Measurements from ENCODE around the gene MAN1A1. TPM values are rescaled to one million over a fixed set of nuclear protein-coding genes. Genes with fewer than 3 reads are reported as not detected.

MAN1A1 gene
- total and polyA plus RNA-seq, 2 of the 8 experiments (the other 6 are each of a cell fraction or from before 2014, with no cell fraction given): 1.8 to 5.4 TPM

GRCh38 chr6:119215309-119215708 lies 134.3 kb downstream of the MAN1A1 start:
- H4K91ac ChIP-seq (replicated peaks; ENCODE audit: insufficient read length, low read length): no peak overlapping the region
- no peak overlapping the region for H2BK20ac ChIP-seq (ENCODE audit: low read length)
- no peak overlapping the region for H3K18ac ChIP-seq (ENCODE audit: extremely low read depth, low read length)
- H3K79me2 ChIP-seq (ENCODE audit: control insufficient read depth in 1 of 2, insufficient read depth in 2 of 2, low read length in 2 of 2): no peaks in the 10 kb centered on the region
- no peak overlapping the region for H2AFZ ChIP-seq (ENCODE audit: low read length)
- no peaks in the 10 kb centered on the region for H3K36me3 ChIP-seq (ENCODE audit: control insufficient read depth in 2 of 4, insufficient read depth in 4 of 4, low read length in 3 of 4)
- H2AK5ac ChIP-seq (ENCODE audit: low read depth, low read length): no peak overlapping the region
- H3K79me1 ChIP-seq (ENCODE audit: low read depth, low read length): no peaks in the 10 kb centered on the region
- no peaks in the 10 kb centered on the region for H3K4me1 ChIP-seq (replicated peaks in 1 of 4; ENCODE audit: control insufficient read depth in 3 of 4, insufficient read depth in 4 of 4, low read length in 3 of 4)
- POLR2A ChIA-PET (ENCODE audit: partially characterized antibody): interaction anchor here (1.0 kb wide), 1 partner anchor 21 kb away, joined by 4 read pairs; no protein-coding TSS in a partner anchor
- no peak overlapping the region for H3K27ac ChIP-seq (ENCODE audit: low read depth, low read length)
- FAIRE-seq (no peak), DNase-seq (ENCODE audit: low read depth in 1 of 2, low spot score in 2 of 2) (no peak)
- H3K23me2 ChIP-seq (ENCODE audit: low read depth, low read length): no peaks in the 10 kb centered on the region
- no peak overlapping the region for H2BK15ac ChIP-seq (ENCODE audit: low read length)
- H3K9me3 ChIP-seq (ENCODE audit: insufficient read depth in 2 of 2, low read depth in 1 of 2, low read length in 1 of 2): no peaks in the 10 kb centered on the region
- no peak overlapping the region for H4K8ac ChIP-seq (ENCODE audit: extremely low read depth, insufficient read depth, low read length)
- no peak overlapping the region for H2BK12ac ChIP-seq (ENCODE audit: low read depth, low read length)
- H3K9ac ChIP-seq (replicated peaks in 1 of 4; ENCODE audit: extremely low read depth in 1 of 4, low read depth in 3 of 4, low read length in 3 of 4): no peak overlapping the region
- no peak overlapping the region for H3K4ac ChIP-seq (replicated peaks; ENCODE audit: insufficient read length, low read depth, low read length)
- no peak overlapping the region for H3K23ac ChIP-seq (ENCODE audit: insufficient read length)
- H4K5ac ChIP-seq (ENCODE audit: insufficient read length, low read depth, low read length): no peak overlapping the region
- H4K20me1 ChIP-seq (replicated peaks in 1 of 2; ENCODE audit: control insufficient read depth in 1 of 2, insufficient read depth in 2 of 2, low read length in 2 of 2): no peaks in the 10 kb centered on the region
- CTCF ChIA-PET (ENCODE audit: partially characterized antibody): interaction anchor here (1.2 kb wide), 1 partner anchor 128 kb away, joined by 3 read pairs; no protein-coding TSS in a partner anchor
- 84% methylated on average over 1 of the region's 1 CpG; no CpG with 5 or more reads in 1 of the 2 experiments for WGBS, 2 experiments (ENCODE audit: extremely low coverage in 1 of 2, insufficient coverage in 1 of 2, insufficient read length in 1 of 2, insufficient replicate concordance in 2 of 2, low coverage in 1 of 2, low lambda C conversion rate in 2 of 2, missing lambda C conversion rate in 1 of 2)
- no peak overlapping the region for H2BK120ac ChIP-seq (replicated peaks; ENCODE audit: low read depth, low read length)
- no peak overlapping the region for H3K4me3 ChIP-seq (ENCODE audit: extremely low read depth in 1 of 4, insufficient read depth in 2 of 4, low read depth in 3 of 4, low read length in 4 of 4)
- no peak overlapping the region for H3K14ac ChIP-seq (ENCODE audit: insufficient read length)
- no peaks in the 10 kb centered on the region for H3K27me3 ChIP-seq (replicated peaks in 1 of 4; ENCODE audit: control insufficient read depth in 3 of 4, extremely low read depth in 1 of 4, insufficient read depth in 3 of 4, low read length in 3 of 4)
- H2BK5ac ChIP-seq (ENCODE audit: low read depth, low read length): no peak overlapping the region
- no peak overlapping the region for H3K56ac ChIP-seq (replicated peaks; ENCODE audit: insufficient read length, low read depth, low read length)
- H3K4me2 ChIP-seq (ENCODE audit: insufficient read depth in 1 of 2, low read depth in 2 of 2, low read length in 2 of 2): no peak overlapping the region
- TF ChIP-seq SP1 (IDR thresholded peaks at IDR 0.05; ENCODE audit: low read depth, low read length): no peak
- TF ChIP-seq POLR2A (IDR thresholded peaks at IDR 0.05; ENCODE audit: control extremely low read depth in 1 of 2, low read depth in 2 of 2, low read length in 2 of 2): no peak
